Spleen (tissue), 7 donors: ENCODE data around the gene GBA2.

ENCODE experiments used
- POLR2A ChIP-seq, 3 donors: fragments of 450-650 bp; IDR thresholded peaks; one replicate each; pipeline ENCODE4 v1.5.1; 2017; ENCODE audit warnings: antibody characterized with exemption in 3 of 3, mild to moderate bottlenecking in 1 of 3
- POLR2AphosphoS5 ChIP-seq, 3 donors: sonication (generic); formaldehyde crosslinking; IDR thresholded peaks; one replicate each; pipeline ENCODE4 v1.5.1; 2017; ENCODE audit warnings: antibody characterized with exemption in 3 of 3
- TF ChIP-seq, protein P1 (sequence below), 11 experiments: fragments of 200-600 bp in 7 of 11; fragments of 450-650 bp in 4 of 11; sonication (generic) in 4 of 11; IDR thresholded peaks in 8 of 11; conservative IDR thresholded peaks in 3 of 11; 1 replicate in 7 of 11; 2 replicates in 4 of 11; pipeline versions ENCODE4 v1.4.0 to v1.8.0; 2016 to 2021; ENCODE audit warnings: antibody characterized with exemption in 11 of 11, inconsistent platforms in 4 of 11, mild to moderate bottlenecking in 1 of 11
- donor health status: DM: no; HTN: no; CAD: no; lungs with moderate emphysema.
- donor health status: DM: no; HTN: no; CAD: no.
- donor health status: DM: no; HTN: no; CAD: no.

GRCh38 chr9:35741740-35742139, 7.3 kb downstream of the GBA2 start:
- TF ChIP-seq POLR2A (IDR thresholded peaks at IDR 0.05): no peak
- TF ChIP-seq, protein P1, sequence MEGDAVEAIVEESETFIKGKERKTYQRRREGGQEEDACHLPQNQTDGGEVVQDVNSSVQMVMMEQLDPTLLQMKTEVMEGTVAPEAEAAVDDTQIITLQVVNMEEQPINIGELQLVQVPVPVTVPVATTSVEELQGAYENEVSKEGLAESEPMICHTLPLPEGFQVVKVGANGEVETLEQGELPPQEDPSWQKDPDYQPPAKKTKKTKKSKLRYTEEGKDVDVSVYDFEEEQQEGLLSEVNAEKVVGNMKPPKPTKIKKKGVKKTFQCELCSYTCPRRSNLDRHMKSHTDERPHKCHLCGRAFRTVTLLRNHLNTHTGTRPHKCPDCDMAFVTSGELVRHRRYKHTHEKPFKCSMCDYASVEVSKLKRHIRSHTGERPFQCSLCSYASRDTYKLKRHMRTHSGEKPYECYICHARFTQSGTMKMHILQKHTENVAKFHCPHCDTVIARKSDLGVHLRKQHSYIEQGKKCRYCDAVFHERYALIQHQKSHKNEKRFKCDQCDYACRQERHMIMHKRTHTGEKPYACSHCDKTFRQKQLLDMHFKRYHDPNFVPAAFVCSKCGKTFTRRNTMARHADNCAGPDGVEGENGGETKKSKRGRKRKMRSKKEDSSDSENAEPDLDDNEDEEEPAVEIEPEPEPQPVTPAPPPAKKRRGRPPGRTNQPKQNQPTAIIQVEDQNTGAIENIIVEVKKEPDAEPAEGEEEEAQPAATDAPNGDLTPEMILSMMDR (IDR thresholded peaks at IDR 0.05 in 8 of 11, conservative IDR thresholded peaks at IDR 0.05 in 3 of 11): no peak
- TF ChIP-seq POLR2AphosphoS5 (IDR thresholded peaks at IDR 0.05): no peak
